ENCODE measurements around the gene INTS11.

INTS11 gene

GRCh38 chr1:1361982-1362423 is 37.5 kb upstream of the INTS11 start:
- H3K4me1 Mint-ChIP-seq = peaks cover 10% of the 10 kb centered on the region
- H3K36me3 Mint-ChIP-seq (ENCODE audit: insufficient read depth) = no peaks in the 10 kb centered on the region
- no peak overlapping the region for H3K4me3 Mint-ChIP-seq
- H3K27me3 Mint-ChIP-seq = peaks cover 36% of the 10 kb centered on the region
- DNase-seq (ENCODE audit: low spot score in 2 of 2) (no peak), ATAC-seq (replicated peaks; ENCODE audit: extremely low read depth, poor library complexity, severe bottlenecking) (no peak)
- H3K27ac Mint-ChIP-seq (ENCODE audit: low read depth) = no peak overlapping the region
- H3K9me3 Mint-ChIP-seq = no peaks in the 10 kb centered on the region

DNA sequence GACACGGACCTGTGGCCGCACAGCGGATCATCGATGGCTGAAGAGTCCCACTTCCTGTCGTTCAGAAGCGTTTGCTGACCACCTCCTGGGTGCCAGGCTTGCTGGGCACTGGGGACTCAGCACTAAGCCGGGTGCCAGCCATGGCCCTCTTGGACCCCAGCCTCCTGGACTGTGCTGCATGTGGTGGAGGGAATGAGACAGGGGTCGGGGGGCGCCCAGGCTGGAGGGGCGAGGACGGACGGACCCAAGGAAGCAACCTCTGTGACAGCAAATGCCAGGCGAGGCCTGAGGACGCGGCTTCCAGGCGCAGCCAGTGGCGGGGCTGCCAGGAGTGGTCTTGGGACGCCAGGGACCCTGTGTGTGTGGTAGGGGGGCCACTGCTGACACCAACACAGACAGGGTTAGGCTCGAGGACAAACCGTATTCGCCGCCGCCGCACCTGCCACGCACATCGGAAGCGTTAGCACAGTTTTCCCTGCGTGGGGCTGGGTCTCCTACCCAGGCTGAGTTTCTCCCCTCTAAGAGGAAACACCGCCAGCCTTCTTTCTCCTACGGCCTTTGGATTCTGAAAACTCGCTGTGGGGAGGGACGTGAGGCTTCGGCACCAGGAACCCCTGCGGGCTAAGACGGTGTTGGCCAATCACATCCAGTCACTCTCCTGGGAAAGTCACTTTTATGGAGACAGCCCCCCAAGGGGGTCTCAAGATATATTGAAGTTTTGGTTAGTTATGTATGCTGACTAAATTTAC is 36.9 kb upstream of the INTS11 start:
- H3K4me1 Mint-ChIP-seq = peaks cover 10% of the 10 kb centered on the region
- DNase-seq (ENCODE audit: low spot score in 2 of 2) (no peak), ATAC-seq (replicated peaks; ENCODE audit: extremely low read depth, poor library complexity, severe bottlenecking) (no peak)
- no peaks in the 10 kb centered on the region for H3K36me3 Mint-ChIP-seq (ENCODE audit: insufficient read depth)
- peaks cover 37% of the 10 kb centered on the region for H3K27me3 Mint-ChIP-seq
- no peaks in the 10 kb centered on the region for H3K9me3 Mint-ChIP-seq
- no peak overlapping the region for H3K27ac Mint-ChIP-seq (ENCODE audit: low read depth)
- no peak overlapping the region for H3K4me3 Mint-ChIP-seq

- Mint-ChIP-seq H3K4me1 (peaks cover 10% of the 10 kb centered on the region), H3K9me3 (no peaks in the 10 kb centered on the region), H3K4me3 (no peak overlapping the region), H3K27me3 (peaks cover 37% of the 10 kb centered on the region), H3K36me3 (ENCODE audit: insufficient read depth) (no peaks in the 10 kb centered on the region), H3K27ac (ENCODE audit: low read depth) (no peak overlapping the region)
- no peak for ATAC-seq (replicated peaks; ENCODE audit: extremely low read depth, poor library complexity, severe bottlenecking)
- no peak for DNase-seq (ENCODE audit: low spot score in 2 of 2)
These were observed 36.2 kb upstream of the INTS11 start for GRCh38 chr1:1360506-1361169.

DNA sequence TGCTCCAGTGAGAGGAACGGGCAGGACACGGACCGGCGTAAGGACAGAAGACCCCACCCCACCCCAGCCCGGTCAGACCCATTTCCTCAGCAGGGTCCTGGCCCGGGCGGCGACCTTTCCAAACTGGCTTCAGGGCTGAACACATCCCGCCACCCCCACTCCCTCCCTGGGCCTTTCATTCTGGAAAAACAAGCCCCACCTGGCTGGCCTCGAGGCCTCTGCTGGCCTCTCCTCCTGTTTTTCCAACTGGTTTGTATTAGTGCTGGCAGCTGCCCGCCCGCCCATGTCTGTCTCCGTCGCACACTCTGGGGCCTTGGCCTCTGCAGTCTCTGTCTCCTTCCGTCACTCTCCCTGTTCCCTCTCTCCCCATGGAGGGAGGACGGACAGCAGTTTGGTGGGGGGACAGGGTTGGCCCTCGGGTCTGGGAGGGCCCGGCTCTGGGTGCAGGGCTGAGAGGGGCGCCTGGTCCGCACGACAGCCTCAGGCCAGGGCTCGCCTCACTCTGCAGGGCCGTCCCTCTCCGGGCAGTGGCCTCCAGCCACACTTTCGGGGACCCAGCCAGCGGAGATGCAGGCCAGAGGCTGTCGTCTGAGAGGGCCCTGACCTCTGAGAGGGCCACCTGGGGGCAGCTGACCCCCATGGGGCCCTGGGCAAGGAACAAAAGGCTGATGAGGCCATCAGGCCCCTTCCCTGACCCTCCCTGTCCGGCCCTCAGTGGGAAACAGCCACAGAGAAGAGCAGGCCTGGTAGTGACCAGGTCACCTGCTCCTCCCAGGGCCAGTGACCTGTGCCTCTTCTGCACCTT is 35.4 kb upstream of the INTS11 start:
- Mint-ChIP-seq H3K4me3 (no peak overlapping the region), H3K4me1 (peaks cover 10% of the 10 kb centered on the region), H3K27me3 (peaks cover 37% of the 10 kb centered on the region), H3K36me3 (ENCODE audit: insufficient read depth) (no peaks in the 10 kb centered on the region), H3K9me3 (no peaks in the 10 kb centered on the region), H3K27ac (ENCODE audit: low read depth) (no peak overlapping the region)
- DNase-seq (ENCODE audit: low spot score in 2 of 2) (no peak), ATAC-seq (replicated peaks; ENCODE audit: extremely low read depth, poor library complexity, severe bottlenecking) (no peak)

DNA sequence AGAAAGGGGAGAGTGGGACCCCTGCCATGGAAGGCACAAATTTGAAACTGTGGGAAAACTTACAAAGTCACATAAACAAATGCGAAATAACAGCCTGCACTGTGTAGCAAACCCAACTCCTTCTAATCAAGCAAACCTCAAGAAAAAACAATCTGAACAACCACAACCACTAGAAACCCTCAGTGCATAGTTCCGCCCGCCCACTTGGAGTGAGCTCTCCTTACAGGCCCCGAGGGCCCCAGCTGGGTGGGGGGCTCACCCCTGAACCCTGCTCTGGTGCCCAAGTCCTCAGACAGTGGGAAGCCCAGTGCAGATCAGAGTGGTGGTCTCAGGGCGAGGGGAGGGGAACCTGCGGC is 34.8 kb upstream of the INTS11 start:
- ATAC-seq (replicated peaks; ENCODE audit: extremely low read depth, poor library complexity, severe bottlenecking) (no peak), DNase-seq (ENCODE audit: low spot score in 2 of 2) (no peak)
- H3K4me1 Mint-ChIP-seq = peaks cover 10% of the 10 kb centered on the region
- H3K36me3 Mint-ChIP-seq (ENCODE audit: insufficient read depth) = no peaks in the 10 kb centered on the region
- no peak overlapping the region for H3K4me3 Mint-ChIP-seq
- peaks cover 37% of the 10 kb centered on the region for H3K27me3 Mint-ChIP-seq
- no peaks in the 10 kb centered on the region for H3K9me3 Mint-ChIP-seq
- no peak overlapping the region for H3K27ac Mint-ChIP-seq (ENCODE audit: low read depth)

DNA sequence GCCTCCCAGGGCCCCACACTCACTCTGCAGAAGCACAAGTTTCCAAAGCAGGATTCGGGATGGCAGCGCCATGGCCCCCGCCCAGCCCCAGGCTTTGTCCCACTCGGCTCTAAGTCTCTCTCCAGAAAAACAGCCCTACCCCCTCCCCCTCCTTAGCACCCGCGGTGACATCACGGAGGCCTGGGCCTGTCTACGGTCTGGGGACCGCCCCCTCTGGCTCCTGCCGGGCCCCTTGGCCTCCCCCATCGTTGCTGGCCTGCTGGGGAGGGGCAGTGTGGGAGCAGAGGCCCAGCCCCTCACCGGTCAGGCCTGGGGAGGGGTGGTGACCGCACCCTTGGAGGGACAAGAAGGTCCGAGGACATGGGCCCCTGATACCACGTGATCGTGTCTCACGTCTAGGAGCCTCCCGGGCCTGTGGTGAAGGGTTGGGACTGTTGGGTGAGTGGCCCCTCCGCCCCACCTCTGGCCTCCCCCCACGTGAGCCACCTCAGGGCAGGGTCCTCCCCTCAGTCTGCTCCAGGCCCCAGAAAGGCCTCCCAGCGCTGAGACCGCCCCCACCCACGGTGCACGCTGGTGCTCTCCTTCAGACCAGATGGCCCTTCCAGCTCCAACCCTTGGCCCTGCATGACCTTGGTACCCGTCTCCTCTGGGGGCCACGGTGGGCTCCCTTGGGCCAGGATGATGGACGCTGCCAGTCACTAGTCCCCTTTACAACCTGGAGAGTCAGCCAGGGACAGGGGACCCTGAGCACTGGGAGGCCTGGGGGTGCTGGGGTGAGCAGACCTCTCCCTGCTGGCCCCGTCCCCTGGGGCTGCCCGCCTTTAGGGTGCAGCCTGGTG is 34.2 kb upstream of the INTS11 start, which contains the start of gene MXRA8:
TSS of gene MXRA8 (minus strand) at position 123 of the 839 bp plus-strand sequence. CDS start at position 72, 51 bp downstream.
- peaks cover 37% of the 10 kb centered on the region for H3K27me3 Mint-ChIP-seq
- DNase-seq (ENCODE audit: low spot score in 2 of 2) (no peak), ATAC-seq (replicated peaks; ENCODE audit: extremely low read depth, poor library complexity, severe bottlenecking) (no peak)
- no peaks in the 10 kb centered on the region for H3K36me3 Mint-ChIP-seq (ENCODE audit: insufficient read depth)
- H3K9me3 Mint-ChIP-seq = no peaks in the 10 kb centered on the region
- no peak within 1 kb of the TSS for H3K4me3 Mint-ChIP-seq
- H3K27ac Mint-ChIP-seq (ENCODE audit: low read depth) = no peak within 1 kb of the TSS
- H3K4me1 Mint-ChIP-seq = peaks cover 10% of the 10 kb centered on the region

DNA sequence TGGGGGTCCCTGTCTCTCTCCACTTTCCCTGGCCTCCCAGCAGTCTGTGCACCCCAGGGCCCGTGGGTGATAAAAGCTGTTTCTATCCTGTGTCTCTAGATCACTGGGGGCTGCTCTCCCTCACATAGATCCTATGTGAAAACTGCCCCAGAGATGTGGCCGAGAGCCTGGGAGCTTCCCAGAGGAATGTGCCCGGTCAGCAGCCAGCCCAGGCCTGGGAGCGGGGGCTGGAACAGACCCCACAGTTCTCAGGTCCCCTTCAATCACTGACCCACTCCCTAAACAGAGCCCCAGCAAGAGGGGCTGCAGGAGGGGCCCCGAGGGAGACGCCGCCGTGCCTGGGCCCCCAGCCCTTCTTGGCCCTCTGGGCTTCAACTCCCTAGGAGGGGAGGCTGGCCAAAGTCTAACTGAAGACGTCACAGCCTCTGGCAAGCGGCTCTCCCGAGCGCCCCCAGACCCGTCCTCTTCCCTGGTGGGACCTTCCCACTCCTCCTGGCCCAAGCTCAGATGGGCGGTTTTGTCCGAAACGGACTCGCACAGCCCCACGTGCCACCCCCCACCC is 33.5 kb upstream of the INTS11 start:
- no peaks in the 10 kb centered on the region for H3K36me3 Mint-ChIP-seq (ENCODE audit: insufficient read depth)
- peaks cover 10% of the 10 kb centered on the region for H3K4me1 Mint-ChIP-seq
- no peak overlapping the region for H3K4me3 Mint-ChIP-seq
- ATAC-seq (replicated peaks; ENCODE audit: extremely low read depth, poor library complexity, severe bottlenecking) = no peak
- H3K27me3 Mint-ChIP-seq = peaks cover 39% of the 10 kb centered on the region
- no peak overlapping the region for H3K27ac Mint-ChIP-seq (ENCODE audit: low read depth)
- DNase-seq (ENCODE audit: low spot score in 2 of 2) = no peak
- no peaks in the 10 kb centered on the region for H3K9me3 Mint-ChIP-seq

- Mint-ChIP-seq H3K9me3 (no peaks in the 10 kb centered on the region), H3K36me3 (ENCODE audit: insufficient read depth) (peaks cover 2% of the 10 kb centered on the region), H3K27ac (ENCODE audit: low read depth) (no peak overlapping the region), H3K27me3 (peaks cover 50% of the 10 kb centered on the region), H3K4me1 (peaks cover 16% of the 10 kb centered on the region), H3K4me3 (no peak overlapping the region)
- ATAC-seq (replicated peaks; ENCODE audit: extremely low read depth, poor library complexity, severe bottlenecking) (no peak), DNase-seq (ENCODE audit: low spot score in 2 of 2) (no peak)
These were observed 32.4 kb upstream of the INTS11 start for GRCh38 chr1:1356796-1357401.

DNA sequence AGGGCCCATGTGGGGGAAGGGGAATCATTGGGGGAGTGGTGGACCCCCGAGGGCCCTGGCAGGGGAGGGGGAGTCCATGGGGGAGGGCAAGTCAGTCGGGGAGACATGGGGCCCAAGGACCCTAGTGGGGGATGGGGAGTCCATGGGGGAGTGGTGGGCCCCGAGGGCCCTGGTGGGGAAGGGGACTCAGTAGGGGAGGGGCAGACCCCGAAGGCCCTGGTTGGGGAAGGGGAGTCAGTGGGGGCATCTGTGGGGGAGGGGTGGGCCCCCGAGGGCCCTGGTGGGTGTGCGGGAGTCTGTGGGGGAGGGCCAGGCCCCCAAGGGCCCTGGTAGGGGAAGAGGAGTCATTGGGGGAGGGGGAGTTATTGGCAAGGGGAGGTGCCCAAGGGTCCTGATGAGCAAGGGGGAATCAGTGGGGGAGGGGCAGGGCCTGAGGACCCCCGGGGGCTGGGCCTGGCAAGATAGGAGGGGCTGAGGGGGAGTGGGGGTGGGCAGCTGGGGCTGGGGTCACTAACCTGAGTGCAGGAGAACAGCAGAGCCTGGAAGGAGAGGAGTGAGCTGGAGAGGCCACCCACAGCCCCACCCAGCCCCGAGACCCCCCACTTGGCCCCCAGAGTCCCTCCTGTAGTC is 31.8 kb upstream of the INTS11 start:
- no peak for DNase-seq (ENCODE audit: low spot score in 2 of 2)
- Mint-ChIP-seq H3K27ac (ENCODE audit: low read depth) (no peak overlapping the region), H3K9me3 (no peaks in the 10 kb centered on the region), H3K4me1 (peaks cover 17% of the 10 kb centered on the region), H3K27me3 (peaks cover 49% of the 10 kb centered on the region), H3K4me3 (no peak overlapping the region), H3K36me3 (ENCODE audit: insufficient read depth) (peaks cover 2% of the 10 kb centered on the region)
- no peak for ATAC-seq (replicated peaks; ENCODE audit: extremely low read depth, poor library complexity, severe bottlenecking)

DNA sequence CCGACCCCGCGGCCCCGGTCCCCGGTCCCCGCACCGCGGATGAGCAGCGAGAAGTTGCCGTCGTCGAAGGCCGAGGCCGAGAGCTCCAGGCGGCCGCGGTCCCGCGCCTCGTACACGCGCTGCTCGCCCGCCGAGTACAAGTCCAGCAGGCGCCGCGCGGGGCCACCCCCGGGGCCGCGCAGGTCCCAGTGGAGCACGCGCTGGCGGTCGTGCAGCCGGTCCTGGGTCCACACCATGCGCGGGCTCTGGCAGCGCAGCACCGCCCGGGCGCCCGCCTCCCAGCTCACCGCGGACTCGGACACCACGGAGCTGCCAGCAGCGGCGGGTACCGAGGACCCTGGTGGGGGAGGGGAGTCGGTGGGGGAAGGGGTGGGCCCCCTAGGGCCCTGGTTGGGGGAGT is 31.0 kb upstream of the INTS11 start:
- H3K9me3 Mint-ChIP-seq = no peaks in the 10 kb centered on the region
- ATAC-seq (replicated peaks; ENCODE audit: extremely low read depth, poor library complexity, severe bottlenecking) (no peak), DNase-seq (ENCODE audit: low spot score in 2 of 2) (no peak)
- H3K4me1 Mint-ChIP-seq = peaks cover 12% of the 10 kb centered on the region
- H3K27ac Mint-ChIP-seq (ENCODE audit: low read depth) = no peak overlapping the region
- H3K4me3 Mint-ChIP-seq = no peak overlapping the region
- H3K27me3 Mint-ChIP-seq = peaks cover 41% of the 10 kb centered on the region
- H3K36me3 Mint-ChIP-seq (ENCODE audit: insufficient read depth) = peaks cover 2% of the 10 kb centered on the region

Measured in central memory CD8-positive, alpha-beta T cell (primary cell).